IMR-90 (cell line): ENCODE results near the gene CREB5. TPM values are rescaled to one million over a fixed set of nuclear protein-coding genes. Genes with fewer than 3 reads are reported as not detected.

ENCODE experiments used
- ATAC-seq: fragments of 200-7000 bp; cut with Tn5 transposase; 2 replicates; pipeline ENCODE4 v1.9.1; 2020; ENCODE audit warnings: low read depth, mild to moderate bottlenecking, moderate library complexity
- BruUV-seq: library from RNA; stranded (reverse); fragments of 400-500 nt; replicated peaks from 2 replicates; lab custom pipeline; 2021; lab: Mats Ljungman, UMichigan
- CTCF ChIA-PET: fragments of 300-600 bp; formaldehyde crosslinking; extraction: SDS; loops from one replicate; lab custom pipeline; 2021; ENCODE audit warnings: antibody characterized with exemption; lab: Yijun Ruan, JAX
- POLR2A ChIA-PET: fragments of 300-600 bp; sonication (Branson Sonifier 250); formaldehyde crosslinking; loops from one replicate; lab custom pipeline; 2022; ENCODE audit warnings: antibody characterized with exemption; ENCODE audit not compliant: unreplicated experiment; lab: Charles Lee
- DNase-seq: peaks from one replicate; pipeline ENCODE4 v3.0.0; 2013
- H2AFZ ChIP-seq: replicated peaks from 2 replicates; pipeline ENCODE3; 2013; ENCODE audit warnings: low read length, mild to moderate bottlenecking; ENCODE audit not compliant: poor library complexity
- H2AK5ac ChIP-seq: 2 replicates; pipeline ENCODE4 v1.6.1; 2013; ENCODE audit warnings: low read depth, low read length, inconsistent platforms
- H2AK9ac ChIP-seq: replicated peaks from 2 replicates; pipeline ENCODE3; 2013; ENCODE audit warnings: mild to moderate bottlenecking, low read depth, low read length, moderate library complexity; ENCODE audit not compliant: poor library complexity
- H2BK120ac ChIP-seq: 2 replicates; pipeline ENCODE4 v1.6.1; 2013; ENCODE audit warnings: low read depth, low read length, inconsistent platforms
- H2BK15ac ChIP-seq: 3 replicates; pipeline ENCODE4 v1.6.1; 2013; ENCODE audit warnings: low read depth, low read length, inconsistent platforms
- H2BK20ac ChIP-seq: 2 replicates; pipeline ENCODE4 v1.6.1; 2013; ENCODE audit warnings: low read depth, mild to moderate bottlenecking, inconsistent platforms, low read length, moderate library complexity
- H2BK5ac ChIP-seq: 2 replicates; pipeline ENCODE4 v1.6.1; 2013; ENCODE audit warnings: mild to moderate bottlenecking, low read depth, low read length, inconsistent platforms; ENCODE audit not compliant: poor library complexity, severe bottlenecking
- H3K14ac ChIP-seq: replicated peaks from 2 replicates; pipeline ENCODE4 v1.6.1; 2013; ENCODE audit warnings: low read depth, low read length, inconsistent platforms
- H3K18ac ChIP-seq: 2 replicates; pipeline ENCODE4 v1.6.1; 2013; ENCODE audit warnings: low read depth, low read length, control low read depth
- H3K23ac ChIP-seq: 2 replicates; pipeline ENCODE4 v1.6.1; 2013; ENCODE audit warnings: low read depth, low read length, inconsistent platforms
- H3K27ac ChIP-seq: 2 replicates; pipeline ENCODE4 v1.5.1; 2013; ENCODE audit warnings: mild to moderate bottlenecking, control low read depth, low read length; ENCODE audit not compliant: insufficient read depth
- H3K27me3 ChIP-seq: 2 replicates; pipeline ENCODE4 v1.6.1; 2013; ENCODE audit warnings: low read length; ENCODE audit not compliant: control insufficient read depth, insufficient read depth
- H3K36me3 ChIP-seq: 2 replicates; pipeline ENCODE4 v1.6.1; 2013; ENCODE audit warnings: low read length, mixed read lengths; ENCODE audit not compliant: control insufficient read depth, insufficient read depth
- H3K4ac ChIP-seq: 2 replicates; pipeline ENCODE4 v1.6.1; 2013; ENCODE audit warnings: low read depth, low read length, inconsistent platforms
- H3K4me1 ChIP-seq: 2 replicates; pipeline ENCODE4 v1.6.1; 2013; ENCODE audit warnings: low read length, mixed read lengths; ENCODE audit not compliant: control insufficient read depth, insufficient read depth
- H3K4me2 ChIP-seq: 2 replicates; pipeline ENCODE4 v1.6.1; 2013; ENCODE audit warnings: low read depth, mild to moderate bottlenecking, control low read depth, low read length, moderate library complexity
- H3K4me3 ChIP-seq: 2 replicates; pipeline ENCODE4 v1.5.1; 2013; ENCODE audit warnings: low read depth, mild to moderate bottlenecking, control low read depth, low read length, moderate library complexity; ENCODE audit not compliant: insufficient read depth
- H3K56ac ChIP-seq: 2 replicates; pipeline ENCODE4 v1.6.1; 2013; ENCODE audit warnings: low read length, inconsistent platforms; ENCODE audit not compliant: insufficient read depth; ENCODE audit errors: extremely low read depth
- H3K79me1 ChIP-seq, 2 experiments: 2 replicates each; pipeline ENCODE4 v1.6.1; 2013; ENCODE audit warnings: low read length in 2 of 2, inconsistent platforms in 1 of 2, low read depth in 1 of 2
- H3K9ac ChIP-seq: 2 replicates; pipeline ENCODE4 v1.6.1; 2013; ENCODE audit warnings: low read depth, low read length, control low read depth
- H3K9me1 ChIP-seq: 2 replicates; pipeline ENCODE4 v1.6.1; 2013; ENCODE audit warnings: low read length, inconsistent platforms; ENCODE audit not compliant: insufficient read depth
- H3K9me3 ChIP-seq: 2 replicates; pipeline ENCODE4 v1.6.1; 2013; ENCODE audit warnings: low read length; ENCODE audit not compliant: control insufficient read depth, insufficient read depth
- H4K20me1 ChIP-seq: 2 replicates; pipeline ENCODE4 v1.6.1; 2013; ENCODE audit warnings: low read length, inconsistent platforms; ENCODE audit not compliant: insufficient read depth
- H4K5ac ChIP-seq: 2 replicates; pipeline ENCODE4 v1.6.1; 2013; ENCODE audit warnings: mild to moderate bottlenecking, low read depth, low read length, control low read depth
- H4K8ac ChIP-seq, 2 experiments: 2 replicates each; pipeline ENCODE4 v1.6.1; 2013; ENCODE audit warnings: low read depth in 2 of 2, low read length in 2 of 2, control low read depth in 1 of 2, inconsistent platforms in 1 of 2
- H4K91ac ChIP-seq: 2 replicates; pipeline ENCODE4 v1.6.1; 2013; ENCODE audit warnings: low read depth, low read length, inconsistent platforms; ENCODE audit not compliant: insufficient read depth
- BHLHE40 ChIP-seq: fragments of 150-350 bp; IDR thresholded peaks from 2 replicates; pipeline ENCODE4 v1.6.1; 2016; ENCODE audit warnings: mild to moderate bottlenecking, low read depth, low read length
- CEBPB ChIP-seq: IDR thresholded peaks from 2 replicates; pipeline ENCODE4 v1.6.1; 2012; ENCODE audit warnings: low read depth, low read length, improper control_type of control experiment
- CHD1 ChIP-seq: IDR thresholded peaks from 2 replicates; pipeline ENCODE4 v1.6.1; 2012; ENCODE audit warnings: low read depth, low read length, improper control_type of control experiment
- FOS ChIP-seq: fragments of 150-350 bp; IDR thresholded peaks from 2 replicates; pipeline ENCODE4 v1.6.1; 2016; ENCODE audit warnings: low read depth, low read length
- MAFK ChIP-seq: IDR thresholded peaks from 2 replicates; pipeline ENCODE4 v1.6.1; 2012; ENCODE audit warnings: low read depth, low read length, improper control_type of control experiment
- MAZ ChIP-seq: IDR thresholded peaks from 2 replicates; pipeline ENCODE4 v1.6.1; 2012; ENCODE audit warnings: low read depth, mild to moderate bottlenecking, low read length, improper control_type of control experiment, moderate library complexity, borderline replicate concordance
- NFE2L2 ChIP-seq: fragments of 150-350 bp; IDR thresholded peaks from 2 replicates; pipeline ENCODE4 v1.6.1; 2016; ENCODE audit warnings: low read depth, mild to moderate bottlenecking, low read length
- POLR2A ChIP-seq: IDR thresholded peaks from 2 replicates; pipeline ENCODE4 v1.6.1; 2012; ENCODE audit warnings: mild to moderate bottlenecking, low read depth, low read length
- RAD21 ChIP-seq: IDR thresholded peaks from 2 replicates; pipeline ENCODE4 v1.6.1; 2012; ENCODE audit warnings: low read length, improper control_type of control experiment
- RCOR1 ChIP-seq: IDR thresholded peaks from 2 replicates; pipeline ENCODE4 v1.6.1; 2012; ENCODE audit warnings: mild to moderate bottlenecking, low read length, improper control_type of control experiment; ENCODE audit not compliant: insufficient replicate concordance
- RFX5 ChIP-seq: IDR thresholded peaks from 2 replicates; pipeline ENCODE4 v1.8.0; 2012; ENCODE audit warnings: low read depth, mild to moderate bottlenecking, low read length, moderate library complexity
- WGBS, 2 experiments: methylation state at CpG; one replicate each; pipeline versions ENCODE4 v1.1.5 to v1.1.7; 2013; ENCODE audit warnings: missing lambda C conversion rate in 2 of 2; ENCODE audit not compliant: insufficient read length in 1 of 2; ENCODE audit errors: extremely low coverage in 2 of 2; 5-methylcytosine and 5-hydroxymethylcytosine counted together
- dilution Hi-C: fragments of 300-500 bp; cut with HindIII; formaldehyde crosslinking; loops from one replicate; pipeline ENCODE4 v1.14.3; 2018; ENCODE audit warnings: low sequenced_read_pairs; ENCODE audit not compliant: unreplicated experiment
- in situ Hi-C: fragments of 300-500 bp; cut with MboI; formaldehyde crosslinking; loops from 3 replicates; pipeline ENCODE4 v1.14.3; 2019; ENCODE audit warnings: low sequenced_read_pairs, inconsistent platforms, mixed read lengths
- intact Hi-C: fragments of 100-400 bp; cut with micrococcal nuclease; formaldehyde crosslinking; loops from 2 replicates; pipeline ENCODE4 v1.10.0; 2022
- polyA plus RNA-seq, 3 experiments: library from polyadenylated mRNA; depleted of rRNA; stranded (reverse); fragments of >200 nt; gene quantifications; 2 replicates each; pipeline ENCODE4 v1.2.3, GENCODE V29; 2012; ENCODE audit warnings: low replicate concordance in 1 of 3
- total RNA-seq: library from RNA; depleted of rRNA; stranded (reverse); fragments of >200 nt; gene quantifications from 2 replicates; pipeline ENCODE4 v1.2.3, GENCODE V29; 2012
- TF ChIP-seq, protein P1 (sequence below): fragments of 150-350 bp; IDR thresholded peaks from 2 replicates; pipeline ENCODE4 v1.6.1; 2016; ENCODE audit warnings: low read depth, mild to moderate bottlenecking, low read length, moderate library complexity, borderline replicate concordance
- TF ChIP-seq, protein P2 (sequence below): fragments of 150-350 bp; IDR thresholded peaks from 2 replicates; pipeline ENCODE4 v1.6.1; 2017; ENCODE audit warnings: mild to moderate bottlenecking, antibody characterized with exemption, low read length, low read depth

Gene CREB5
- total and polyA plus RNA-seq, 2 of the 4 experiments (the other 2 are of a cell fraction) = 7.3 to 13.1 TPM

DNA sequence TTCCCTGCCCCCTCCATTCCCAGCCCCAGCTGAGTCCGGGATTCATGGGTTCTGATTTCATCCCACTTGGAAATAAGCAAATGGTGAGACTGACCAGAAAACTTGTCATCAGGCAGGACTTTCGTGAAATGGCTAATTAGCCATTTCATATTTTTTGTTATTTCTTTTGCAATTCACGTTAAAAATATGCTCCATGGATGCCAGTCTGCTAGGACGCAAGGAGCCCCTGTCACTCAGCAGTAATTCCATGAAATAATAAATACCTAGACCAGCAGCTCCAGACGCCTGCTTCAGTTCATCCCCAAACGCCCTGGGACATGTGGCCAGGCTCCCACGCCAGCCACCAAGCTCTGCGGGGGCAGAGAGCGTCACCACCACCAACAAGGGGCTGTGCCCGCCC is 434.9 kb downstream of the CREB5 start:
- Histone ChIP-seq H2BK120ac (no peak overlapping the region), H3K9ac (no peak overlapping the region), H3K4me3 (no peak overlapping the region), H3K23ac (no peak overlapping the region), H3K4me1 (no peaks in the 10 kb centered on the region), H3K9me3 (peaks cover 3% of the 10 kb centered on the region; the same call in 1 of the 2 replicates), H3K36me3 (no peaks in the 10 kb centered on the region), H3K4me2 (no peak overlapping the region), H2BK15ac (no peak overlapping the region), H2BK20ac (no peak overlapping the region), H3K79me1 (no peaks in the 10 kb centered on the region), H3K18ac (no peak overlapping the region), H3K14ac (no peak overlapping the region), H2AK5ac (no peak overlapping the region), H2AK9ac (no peak overlapping the region), H4K20me1 (no peaks in the 10 kb centered on the region), H4K8ac (no peak overlapping the region), H4K91ac (no peak overlapping the region), H3K56ac (no peak overlapping the region), H3K4ac (no peak overlapping the region), H3K27me3 (peaks cover 33% of the 10 kb centered on the region), H3K9me1 (no peaks in the 10 kb centered on the region), H2BK5ac (no peak overlapping the region), H4K5ac (no peak overlapping the region), H3K27ac (no peak overlapping the region), H2AFZ (no peak overlapping the region)
- no TSS peak for BruUV-seq
- dilution Hi-C loops = no loop called here
- CTCF ChIA-PET = no interaction called here
- TF ChIP-seq RAD21 = no peak
- TF ChIP-seq POLR2A = no peak
- no peak for TF ChIP-seq CEBPB
- TF ChIP-seq CHD1 = no peak
- TF ChIP-seq BHLHE40 = no peak
- TF ChIP-seq MAFK = no peak
- no peak for TF ChIP-seq RFX5
- no peak for TF ChIP-seq MAZ
- TF ChIP-seq, protein P1, sequence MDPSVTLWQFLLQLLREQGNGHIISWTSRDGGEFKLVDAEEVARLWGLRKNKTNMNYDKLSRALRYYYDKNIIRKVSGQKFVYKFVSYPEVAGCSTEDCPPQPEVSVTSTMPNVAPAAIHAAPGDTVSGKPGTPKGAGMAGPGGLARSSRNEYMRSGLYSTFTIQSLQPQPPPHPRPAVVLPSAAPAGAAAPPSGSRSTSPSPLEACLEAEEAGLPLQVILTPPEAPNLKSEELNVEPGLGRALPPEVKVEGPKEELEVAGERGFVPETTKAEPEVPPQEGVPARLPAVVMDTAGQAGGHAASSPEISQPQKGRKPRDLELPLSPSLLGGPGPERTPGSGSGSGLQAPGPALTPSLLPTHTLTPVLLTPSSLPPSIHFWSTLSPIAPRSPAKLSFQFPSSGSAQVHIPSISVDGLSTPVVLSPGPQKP = no peak
- TF ChIP-seq NFE2L2 = no peak
- TF ChIP-seq FOS = no peak
- TF ChIP-seq, protein P2, sequence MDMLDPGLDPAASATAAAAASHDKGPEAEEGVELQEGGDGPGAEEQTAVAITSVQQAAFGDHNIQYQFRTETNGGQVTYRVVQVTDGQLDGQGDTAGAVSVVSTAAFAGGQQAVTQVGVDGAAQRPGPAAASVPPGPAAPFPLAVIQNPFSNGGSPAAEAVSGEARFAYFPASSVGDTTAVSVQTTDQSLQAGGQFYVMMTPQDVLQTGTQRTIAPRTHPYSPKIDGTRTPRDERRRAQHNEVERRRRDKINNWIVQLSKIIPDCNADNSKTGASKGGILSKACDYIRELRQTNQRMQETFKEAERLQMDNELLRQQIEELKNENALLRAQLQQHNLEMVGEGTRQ = no peak
- TF ChIP-seq RCOR1 = no peak
- intact Hi-C loops = no loop called here
- DNase-seq (no peak), ATAC-seq (no peak)
- WGBS, 2 experiments = 72% methylated on average over 2 of the region's 10 CpGs; no CpG with 5 or more reads in 1 of the 2 experiments
- POLR2A ChIA-PET = no interaction called here
- in situ Hi-C loops = no loop called here
